ENCODE data around the gene CDON.
A peak's percentile ranks its signal among the peaks of the same experiment; 100 is the strongest.

CDON gene, protein sequence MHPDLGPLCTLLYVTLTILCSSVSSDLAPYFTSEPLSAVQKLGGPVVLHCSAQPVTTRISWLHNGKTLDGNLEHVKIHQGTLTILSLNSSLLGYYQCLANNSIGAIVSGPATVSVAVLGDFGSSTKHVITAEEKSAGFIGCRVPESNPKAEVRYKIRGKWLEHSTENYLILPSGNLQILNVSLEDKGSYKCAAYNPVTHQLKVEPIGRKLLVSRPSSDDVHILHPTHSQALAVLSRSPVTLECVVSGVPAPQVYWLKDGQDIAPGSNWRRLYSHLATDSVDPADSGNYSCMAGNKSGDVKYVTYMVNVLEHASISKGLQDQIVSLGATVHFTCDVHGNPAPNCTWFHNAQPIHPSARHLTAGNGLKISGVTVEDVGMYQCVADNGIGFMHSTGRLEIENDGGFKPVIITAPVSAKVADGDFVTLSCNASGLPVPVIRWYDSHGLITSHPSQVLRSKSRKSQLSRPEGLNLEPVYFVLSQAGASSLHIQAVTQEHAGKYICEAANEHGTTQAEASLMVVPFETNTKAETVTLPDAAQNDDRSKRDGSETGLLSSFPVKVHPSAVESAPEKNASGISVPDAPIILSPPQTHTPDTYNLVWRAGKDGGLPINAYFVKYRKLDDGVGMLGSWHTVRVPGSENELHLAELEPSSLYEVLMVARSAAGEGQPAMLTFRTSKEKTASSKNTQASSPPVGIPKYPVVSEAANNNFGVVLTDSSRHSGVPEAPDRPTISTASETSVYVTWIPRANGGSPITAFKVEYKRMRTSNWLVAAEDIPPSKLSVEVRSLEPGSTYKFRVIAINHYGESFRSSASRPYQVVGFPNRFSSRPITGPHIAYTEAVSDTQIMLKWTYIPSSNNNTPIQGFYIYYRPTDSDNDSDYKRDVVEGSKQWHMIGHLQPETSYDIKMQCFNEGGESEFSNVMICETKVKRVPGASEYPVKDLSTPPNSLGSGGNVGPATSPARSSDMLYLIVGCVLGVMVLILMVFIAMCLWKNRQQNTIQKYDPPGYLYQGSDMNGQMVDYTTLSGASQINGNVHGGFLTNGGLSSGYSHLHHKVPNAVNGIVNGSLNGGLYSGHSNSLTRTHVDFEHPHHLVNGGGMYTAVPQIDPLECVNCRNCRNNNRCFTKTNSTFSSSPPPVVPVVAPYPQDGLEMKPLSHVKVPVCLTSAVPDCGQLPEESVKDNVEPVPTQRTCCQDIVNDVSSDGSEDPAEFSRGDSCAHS (N-terminal part only)

DNA sequence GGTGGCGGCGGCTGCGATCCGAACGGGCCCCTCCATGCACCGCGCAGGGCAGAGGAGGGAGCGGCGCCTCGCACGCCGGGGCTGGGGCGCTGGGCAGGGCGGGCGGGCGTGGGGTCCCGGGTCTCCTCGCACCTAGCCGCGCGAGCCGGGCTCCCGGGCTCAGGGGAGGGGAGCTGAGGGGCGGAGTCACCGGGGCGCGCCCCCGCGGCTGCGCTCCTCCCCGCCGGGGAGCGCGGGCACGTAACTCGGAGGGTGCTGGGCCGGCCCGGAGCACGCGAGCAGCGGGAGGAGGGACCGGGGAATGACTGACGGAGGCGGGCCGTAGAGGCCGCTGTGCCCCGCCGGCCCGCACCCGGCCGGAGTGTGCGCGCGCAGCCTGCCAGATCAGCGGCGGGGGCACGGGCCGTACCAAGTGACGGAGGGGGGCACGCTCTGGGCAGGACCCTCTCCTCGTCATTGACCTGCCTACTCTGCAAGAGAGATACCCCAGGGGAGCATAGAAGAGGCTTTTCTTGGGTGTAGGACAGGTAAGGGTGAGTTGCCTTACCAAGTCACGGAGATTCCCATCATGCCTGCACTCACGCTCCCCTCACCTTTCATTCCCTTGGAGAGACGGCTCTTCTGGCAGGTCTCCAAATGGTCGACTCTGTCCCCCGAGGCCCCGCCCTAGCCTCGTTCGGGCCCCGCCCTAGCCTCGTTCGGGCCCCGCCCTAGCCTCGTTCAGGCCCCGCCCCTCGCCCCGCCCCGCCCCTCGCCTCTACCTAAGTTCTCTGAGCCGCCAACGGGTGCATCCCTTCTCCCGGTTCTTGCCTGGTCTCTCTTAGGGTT is at the start of gene CDON:
Gene CDON, minus strand, starts transcription at position 188 of the 828 bp plus-strand sequence. CDS start 39,390 bp downstream, outside the sequence.
- DNase-seq (ENCODE audit: low read depth) = peak; percentile 78
- peak within 1 kb of the TSS; percentile 60 for H3K4me3 ChIP-seq (ENCODE audit: low read depth, low read length)

DNA sequence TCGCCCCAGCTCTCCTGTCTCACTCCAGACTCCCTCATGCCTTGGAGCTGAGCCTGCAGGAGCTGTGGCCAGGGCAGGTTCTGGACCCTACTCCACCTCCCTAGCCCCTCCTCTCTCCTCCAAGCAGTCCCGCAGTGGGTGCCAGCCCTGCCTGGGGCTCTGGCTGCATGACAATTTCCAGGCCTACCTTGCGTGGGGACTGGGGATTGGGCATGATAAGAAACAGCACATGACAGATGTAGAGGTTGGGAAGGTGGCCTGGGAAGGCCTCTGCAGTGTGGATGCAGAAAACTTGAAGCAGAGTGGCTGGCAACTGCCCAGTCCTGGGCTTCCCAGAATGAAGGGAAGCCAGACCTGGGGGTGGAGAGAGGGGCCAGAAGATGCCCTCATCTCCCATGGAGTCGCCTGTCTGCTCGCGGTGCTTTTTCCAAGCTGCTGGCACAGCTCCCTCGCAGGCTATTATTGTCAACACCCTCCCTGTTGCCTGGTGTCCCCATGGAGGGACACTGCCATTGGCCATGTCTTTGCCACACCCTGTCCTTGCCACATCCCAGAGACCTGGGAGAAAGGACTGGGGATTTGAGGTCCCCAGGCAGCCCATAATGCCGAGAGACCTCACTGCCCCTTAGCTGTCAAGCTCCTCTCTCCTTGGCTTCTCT is 48.9 kb upstream of the CDON start:
- no peak for DNase-seq (ENCODE audit: low read depth)
- H3K4me3 ChIP-seq (ENCODE audit: low read depth, low read length) = no peak overlapping the region
- TF ChIP-seq, protein P1, sequence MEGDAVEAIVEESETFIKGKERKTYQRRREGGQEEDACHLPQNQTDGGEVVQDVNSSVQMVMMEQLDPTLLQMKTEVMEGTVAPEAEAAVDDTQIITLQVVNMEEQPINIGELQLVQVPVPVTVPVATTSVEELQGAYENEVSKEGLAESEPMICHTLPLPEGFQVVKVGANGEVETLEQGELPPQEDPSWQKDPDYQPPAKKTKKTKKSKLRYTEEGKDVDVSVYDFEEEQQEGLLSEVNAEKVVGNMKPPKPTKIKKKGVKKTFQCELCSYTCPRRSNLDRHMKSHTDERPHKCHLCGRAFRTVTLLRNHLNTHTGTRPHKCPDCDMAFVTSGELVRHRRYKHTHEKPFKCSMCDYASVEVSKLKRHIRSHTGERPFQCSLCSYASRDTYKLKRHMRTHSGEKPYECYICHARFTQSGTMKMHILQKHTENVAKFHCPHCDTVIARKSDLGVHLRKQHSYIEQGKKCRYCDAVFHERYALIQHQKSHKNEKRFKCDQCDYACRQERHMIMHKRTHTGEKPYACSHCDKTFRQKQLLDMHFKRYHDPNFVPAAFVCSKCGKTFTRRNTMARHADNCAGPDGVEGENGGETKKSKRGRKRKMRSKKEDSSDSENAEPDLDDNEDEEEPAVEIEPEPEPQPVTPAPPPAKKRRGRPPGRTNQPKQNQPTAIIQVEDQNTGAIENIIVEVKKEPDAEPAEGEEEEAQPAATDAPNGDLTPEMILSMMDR (IDR thresholded peaks at IDR 0.05; ENCODE audit: control insufficient read depth, extremely low read depth, insufficient read depth) = no peak

More for the DNA sequence above, at the start of gene CDON:
- TF ChIP-seq, protein P1 (IDR thresholded peaks at IDR 0.05; ENCODE audit: control insufficient read depth, extremely low read depth, insufficient read depth) = 0 out of 2 replicates have a peak, but pooled peaks have one; percentile 24

DNA sequence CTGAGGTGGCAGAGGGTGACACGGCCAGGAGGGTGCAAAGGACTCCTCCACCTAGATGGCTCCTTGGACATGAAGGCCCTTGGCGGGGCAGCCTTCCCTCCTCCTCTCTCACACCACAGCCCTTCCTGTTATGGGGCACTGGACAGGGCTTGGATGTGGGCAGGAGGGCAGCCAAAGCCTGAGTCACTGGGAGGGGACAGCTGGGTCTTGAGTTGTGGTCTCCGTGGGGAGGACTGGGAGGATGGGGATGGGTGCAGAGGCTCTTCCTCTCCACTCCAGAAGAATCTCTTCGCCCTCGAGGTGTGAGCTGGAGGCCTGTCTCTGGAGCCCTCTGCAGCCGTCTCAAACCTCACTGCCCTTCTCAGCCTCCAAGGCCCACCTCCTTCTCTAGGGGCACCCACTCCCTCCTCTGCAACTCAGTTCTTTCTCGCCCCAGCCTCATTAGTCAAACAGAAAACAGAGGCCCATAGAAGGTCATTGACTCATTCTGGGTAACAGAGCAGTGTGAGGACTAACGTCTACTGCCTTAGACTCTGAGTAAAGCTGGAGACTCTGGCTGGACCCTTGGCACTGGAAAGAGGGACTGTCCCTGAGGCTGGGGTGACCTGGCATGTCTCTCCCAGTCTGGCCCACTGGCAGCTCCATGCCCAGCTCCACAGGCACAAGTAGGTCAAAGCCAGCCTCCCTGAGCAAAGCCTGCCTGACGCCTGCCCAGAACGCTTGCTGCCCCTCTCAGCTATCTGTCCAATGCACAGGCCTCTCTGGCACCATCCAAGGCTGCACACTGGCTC is 47.5 kb upstream of the CDON start:
- no peak for DNase-seq (ENCODE audit: low read depth)
- no peak overlapping the region for H3K4me3 ChIP-seq (ENCODE audit: low read depth, low read length)
- TF ChIP-seq, protein P1 (IDR thresholded peaks at IDR 0.05; ENCODE audit: control insufficient read depth, extremely low read depth, insufficient read depth) = no peak

DNA sequence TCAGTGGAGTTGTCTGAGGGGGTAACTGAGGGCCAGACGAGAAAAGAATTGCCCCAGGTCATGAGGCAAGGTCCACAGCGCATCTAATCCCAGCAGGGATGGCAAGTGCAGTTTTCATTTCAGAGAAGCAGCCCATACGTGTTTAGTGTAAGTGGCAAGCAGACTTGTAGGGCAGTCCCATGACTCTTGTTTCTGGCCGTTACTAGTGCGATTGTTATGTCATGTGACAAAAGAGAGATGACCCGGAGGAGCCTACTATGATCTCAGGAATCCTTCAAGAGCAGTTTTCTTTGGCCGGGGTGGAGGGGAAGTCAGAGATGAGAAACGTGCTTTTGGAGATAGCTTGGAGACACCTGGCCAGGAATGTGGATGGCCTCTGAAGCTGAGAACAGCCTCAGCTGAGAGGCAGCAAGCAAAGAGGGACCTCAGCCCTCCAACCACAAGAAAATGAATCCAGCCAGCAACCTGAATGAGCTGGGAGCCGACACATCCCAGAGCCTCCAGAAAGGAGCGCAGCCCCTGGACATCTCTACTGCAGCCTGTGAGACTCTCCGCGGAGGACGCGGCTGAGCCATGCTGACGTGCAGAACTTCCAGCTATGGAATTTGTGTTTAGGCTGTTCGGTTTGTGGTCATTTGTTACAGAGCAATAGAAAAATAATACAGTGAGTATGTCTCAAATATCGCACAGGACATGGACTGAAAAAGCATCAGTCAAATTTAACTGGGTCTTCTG is 44.1 kb upstream of the CDON start:
- no peak for DNase-seq (ENCODE audit: low read depth)
- TF ChIP-seq, protein P1 (IDR thresholded peaks at IDR 0.05; ENCODE audit: control insufficient read depth, extremely low read depth, insufficient read depth) = no peak
- H3K4me3 ChIP-seq (ENCODE audit: low read depth, low read length) = no peak overlapping the region

DNA sequence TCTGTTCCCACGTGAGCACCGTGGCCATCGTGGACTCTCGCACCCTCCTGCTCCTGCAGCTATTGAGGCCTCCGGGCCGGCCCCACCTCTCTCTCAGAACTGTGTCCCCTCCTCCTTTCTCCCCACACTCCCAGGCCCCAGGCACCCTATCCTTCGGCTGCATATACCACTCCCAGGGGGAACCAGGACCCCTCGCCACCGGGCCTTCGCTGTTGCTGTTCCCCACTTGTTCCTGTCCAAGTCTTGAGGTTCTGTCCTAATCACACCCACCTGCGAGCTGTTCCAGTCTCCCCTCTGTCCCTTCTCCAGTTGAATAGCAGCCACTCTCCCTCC is 43.0 kb upstream of the CDON start:
- H3K4me3 ChIP-seq (ENCODE audit: low read depth, low read length) = no peak overlapping the region
- TF ChIP-seq, protein P1 (IDR thresholded peaks at IDR 0.05; ENCODE audit: control insufficient read depth, extremely low read depth, insufficient read depth) = no peak
- no peak for DNase-seq (ENCODE audit: low read depth)

All from LNCaP clone FGC (cell line).